Upper lobe of left lung (tissue), 6 donors: Measurements from ENCODE around the gene ARFRP1. TPM values are rescaled to one million over a fixed set of nuclear protein-coding genes. Genes with fewer than 3 reads are reported as not detected.

Source experiments
- ATAC-seq, 2 donors: fragments of 200-7000 bp; cut with Tn5 transposase; one replicate each; pipeline ENCODE4 v1.9.1; 2022; ENCODE audit warnings: mild to moderate bottlenecking in 2 of 2, moderate library complexity in 2 of 2; ENCODE audit not compliant: low FRiP score in 2 of 2
- DNase-seq, 2 donors: peaks; one replicate each; pipeline ENCODE4 v3.0.0-alpha.2; 2019 to 2020
- H3K27ac ChIP-seq, 4 donors: fragments of 200-600 bp; sonication (generic); one replicate each; pipeline ENCODE4 v1.5.1; 2016 to 2019
- H3K27me3 ChIP-seq, 4 donors: fragments of 200-600 bp; sonication (generic); one replicate each; pipeline ENCODE4 v1.5.1; 2017 to 2019
- H3K36me3 ChIP-seq, 4 donors: fragments of 200-600 bp; sonication (generic); one replicate each; pipeline ENCODE4 v1.5.1; 2016 to 2019
- H3K4me1 ChIP-seq, 4 donors: fragments of 200-600 bp; sonication (generic); one replicate each; pipeline ENCODE4 v1.5.1; 2018 to 2019
- H3K4me3 ChIP-seq, 4 donors: fragments of 200-600 bp; sonication (generic); one replicate each; pipeline ENCODE4 v1.5.1; 2017 to 2019; ENCODE audit warnings: mild to moderate bottlenecking in 2 of 4, moderate library complexity in 1 of 4
- H3K9me3 ChIP-seq, 4 donors: fragments of 200-600 bp; sonication (generic); one replicate each; pipeline ENCODE4 v1.5.1; 2018 to 2019
- EP300 ChIP-seq, 4 donors: sonication (generic); formaldehyde crosslinking; IDR thresholded peaks; one replicate each; pipeline ENCODE4 v1.5.1; 2017; ENCODE audit warnings: antibody characterized with exemption in 4 of 4, control low read depth in 2 of 4
- POLR2A ChIP-seq, 4 donors: fragments of 450-650 bp; IDR thresholded peaks; one replicate each; pipeline ENCODE4 v1.5.1; 2016 to 2017; ENCODE audit warnings: antibody characterized with exemption in 4 of 4, mild to moderate bottlenecking in 2 of 4
- POLR2AphosphoS5 ChIP-seq, 2 donors: sonication (generic); formaldehyde crosslinking; IDR thresholded peaks; one replicate each; pipeline ENCODE4 v1.5.1; 2017; ENCODE audit warnings: antibody characterized with exemption in 2 of 2
- WGBS, 2 donors: methylation state at CpG; one replicate each; pipeline ENCODE4 v1.1.5; 2017 to 2018; 5-methylcytosine and 5-hydroxymethylcytosine counted together
- total RNA-seq, 6 donors: library from RNA; depleted of rRNA in 4 of 6; stranded (reverse); fragments of >200 nt in 4 of 6; gene quantifications; one replicate each; pipeline versions ENCODE4 v1.1.0 to v1.2.1, GENCODE V29; 2016 to 2021
- TF ChIP-seq, protein P1 (sequence below), 6 experiments: fragments of 450-650 bp in 4 of 6; fragments of 200-600 bp in 2 of 6; sonication (generic) in 2 of 6; IDR thresholded peaks; one replicate each; pipeline ENCODE4 v1.5.1; 2016 to 2019; ENCODE audit warnings: antibody characterized with exemption in 6 of 6
- donor health status: DM: no; HTN: no; CAD: no; lungs with moderate emphysema.
- donor health status: DM: no; HTN: yes; CAD: no; lungs with severe emphysema.

ARFRP1 gene
- total RNA-seq, 6 donors from 2014 or later: 26.8 to 56.4 (median 46.3) TPM

DNA sequence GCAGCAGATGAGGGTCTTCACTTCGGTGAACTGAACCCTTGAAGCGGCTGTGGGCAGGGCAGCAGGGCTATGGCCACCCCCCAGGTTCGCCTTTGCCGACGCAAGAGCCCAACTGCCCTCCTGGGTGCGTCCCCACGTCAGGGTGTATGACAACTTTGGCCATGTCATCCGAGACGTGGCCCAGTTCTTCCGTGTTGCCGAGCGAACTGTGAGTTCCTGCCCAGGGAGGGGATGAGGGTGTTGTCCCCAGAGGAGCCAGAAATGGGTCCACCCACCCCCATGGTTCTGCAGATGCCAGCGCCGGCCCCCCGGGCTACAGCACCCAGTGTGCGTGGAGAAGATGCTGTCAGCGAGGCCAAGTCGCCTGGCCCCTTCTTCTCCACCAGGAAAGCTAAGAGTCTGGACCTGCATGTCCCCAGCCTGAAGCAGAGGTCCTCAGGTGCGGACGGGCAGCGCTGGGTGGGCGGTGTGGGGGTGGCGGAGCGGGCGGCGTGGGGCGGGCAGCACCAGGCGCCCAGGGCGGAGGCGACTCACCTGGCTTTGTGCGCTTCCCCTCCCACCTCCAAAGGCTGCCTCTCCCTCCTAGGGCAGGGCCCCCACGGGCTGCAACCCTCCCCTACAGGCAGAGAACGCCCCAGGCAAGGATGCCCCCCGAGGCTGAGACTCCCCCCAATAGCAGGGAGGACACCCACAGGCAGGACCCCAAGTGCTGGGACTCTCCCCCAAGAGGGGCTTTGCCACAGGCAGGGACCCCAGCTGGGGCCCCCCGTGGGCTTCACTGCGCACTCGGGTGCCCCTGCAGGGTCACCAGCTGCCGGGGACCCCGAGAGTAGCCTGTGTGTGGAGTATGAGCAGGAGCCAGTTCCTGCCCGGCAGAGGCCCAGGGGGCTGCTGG is 17.5 kb downstream of the ARFRP1 start:
- H3K27ac ChIP-seq: peak overlapping the region in 3 of 4 donors; percentile 90 to 96 (median 91)
- 93 to 95% methylated on average over 10 to 32 of the region's 40 CpGs for WGBS, 2 donors
- H3K4me1 ChIP-seq: peaks cover 49 to 63% (median 55%) of the 10 kb centered on the region in 4 donors
- ATAC-seq (no peak), DNase-seq (peak in 1 of 2 donors; percentile 75)
- no peak overlapping the region for H3K4me3 ChIP-seq
- H3K36me3 ChIP-seq: peaks cover 0 to 26% (median 4%) of the 10 kb centered on the region in 4 donors
- no peaks in the 10 kb centered on the region for H3K27me3 ChIP-seq
- H3K9me3 ChIP-seq: no peaks in the 10 kb centered on the region
- TF ChIP-seq POLR2AphosphoS5 (IDR thresholded peaks at IDR 0.05) (no peak), EP300 (IDR thresholded peaks at IDR 0.05) (no peak), POLR2A (IDR thresholded peaks at IDR 0.05) (no peak)
- TF ChIP-seq, protein P1, sequence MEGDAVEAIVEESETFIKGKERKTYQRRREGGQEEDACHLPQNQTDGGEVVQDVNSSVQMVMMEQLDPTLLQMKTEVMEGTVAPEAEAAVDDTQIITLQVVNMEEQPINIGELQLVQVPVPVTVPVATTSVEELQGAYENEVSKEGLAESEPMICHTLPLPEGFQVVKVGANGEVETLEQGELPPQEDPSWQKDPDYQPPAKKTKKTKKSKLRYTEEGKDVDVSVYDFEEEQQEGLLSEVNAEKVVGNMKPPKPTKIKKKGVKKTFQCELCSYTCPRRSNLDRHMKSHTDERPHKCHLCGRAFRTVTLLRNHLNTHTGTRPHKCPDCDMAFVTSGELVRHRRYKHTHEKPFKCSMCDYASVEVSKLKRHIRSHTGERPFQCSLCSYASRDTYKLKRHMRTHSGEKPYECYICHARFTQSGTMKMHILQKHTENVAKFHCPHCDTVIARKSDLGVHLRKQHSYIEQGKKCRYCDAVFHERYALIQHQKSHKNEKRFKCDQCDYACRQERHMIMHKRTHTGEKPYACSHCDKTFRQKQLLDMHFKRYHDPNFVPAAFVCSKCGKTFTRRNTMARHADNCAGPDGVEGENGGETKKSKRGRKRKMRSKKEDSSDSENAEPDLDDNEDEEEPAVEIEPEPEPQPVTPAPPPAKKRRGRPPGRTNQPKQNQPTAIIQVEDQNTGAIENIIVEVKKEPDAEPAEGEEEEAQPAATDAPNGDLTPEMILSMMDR (IDR thresholded peaks at IDR 0.05): no peak

DNA sequence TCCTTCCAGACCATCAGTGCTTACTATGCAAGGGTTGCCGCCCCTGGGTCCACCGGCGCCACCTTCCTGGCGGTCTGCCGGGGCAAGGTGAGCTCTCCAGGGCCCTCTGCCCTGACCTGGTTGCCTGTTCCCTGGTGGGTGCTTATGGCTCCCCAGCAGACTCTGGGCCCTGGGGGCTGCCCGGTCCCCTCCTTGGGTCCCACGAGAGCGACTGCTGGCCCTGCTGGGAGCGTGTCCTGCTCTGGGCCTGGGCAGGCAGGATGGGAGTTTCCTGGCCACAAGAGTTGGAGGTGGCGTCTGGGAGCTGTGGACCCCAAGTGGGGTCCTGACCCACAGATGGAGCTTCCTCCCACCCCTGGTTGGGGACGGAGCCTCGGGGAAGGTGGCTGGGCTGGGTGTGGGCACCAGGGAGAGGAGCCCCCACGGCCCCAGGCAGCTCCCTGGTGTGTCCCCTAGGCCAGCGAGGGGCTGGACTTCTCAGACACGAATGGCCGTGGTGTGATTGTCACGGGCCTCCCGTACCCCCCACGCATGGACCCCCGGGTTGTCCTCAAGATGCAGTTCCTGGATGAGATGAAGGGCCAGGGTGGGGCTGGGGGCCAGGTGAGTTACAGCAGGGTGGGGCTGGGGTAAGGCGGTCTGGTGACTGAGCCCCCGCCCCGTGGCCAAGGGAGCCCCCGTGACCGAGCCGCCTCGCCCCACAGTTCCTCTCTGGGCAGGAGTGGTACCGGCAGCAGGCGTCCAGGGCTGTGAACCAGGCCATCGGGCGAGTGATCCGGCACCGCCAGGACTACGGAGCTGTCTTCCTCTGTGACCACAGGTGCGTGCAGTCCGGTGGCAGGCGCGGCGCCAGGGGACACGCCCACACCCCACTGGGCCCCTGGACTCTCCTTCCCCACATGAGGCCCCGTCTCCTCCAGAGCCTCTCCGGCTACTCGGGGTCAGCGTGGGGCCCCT is 18.5 kb downstream of the ARFRP1 start:
- WGBS, 2 donors: 95 to 96% methylated on average over 9 to 44 of the region's 44 CpGs
- H3K27ac ChIP-seq: peak overlapping the region; percentile 90 to 96 (median 91)
- no peaks in the 10 kb centered on the region for H3K27me3 ChIP-seq
- TF ChIP-seq EP300 (IDR thresholded peaks at IDR 0.05) (no peak), POLR2A (IDR thresholded peaks at IDR 0.05) (no peak), POLR2AphosphoS5 (IDR thresholded peaks at IDR 0.05) (no peak)
- TF ChIP-seq, protein P1 (IDR thresholded peaks at IDR 0.05): no peak
- peaks cover 51 to 63% (median 56%) of the 10 kb centered on the region in 4 donors for H3K4me1 ChIP-seq
- peaks cover 0 to 17% (median under 1%) of the 10 kb centered on the region in 4 donors for H3K36me3 ChIP-seq
- no peaks in the 10 kb centered on the region for H3K9me3 ChIP-seq
- peak in 1 of 2 donors; percentile 89 for DNase-seq
- no peak overlapping the region for H3K4me3 ChIP-seq
- ATAC-seq: no peak

DNA sequence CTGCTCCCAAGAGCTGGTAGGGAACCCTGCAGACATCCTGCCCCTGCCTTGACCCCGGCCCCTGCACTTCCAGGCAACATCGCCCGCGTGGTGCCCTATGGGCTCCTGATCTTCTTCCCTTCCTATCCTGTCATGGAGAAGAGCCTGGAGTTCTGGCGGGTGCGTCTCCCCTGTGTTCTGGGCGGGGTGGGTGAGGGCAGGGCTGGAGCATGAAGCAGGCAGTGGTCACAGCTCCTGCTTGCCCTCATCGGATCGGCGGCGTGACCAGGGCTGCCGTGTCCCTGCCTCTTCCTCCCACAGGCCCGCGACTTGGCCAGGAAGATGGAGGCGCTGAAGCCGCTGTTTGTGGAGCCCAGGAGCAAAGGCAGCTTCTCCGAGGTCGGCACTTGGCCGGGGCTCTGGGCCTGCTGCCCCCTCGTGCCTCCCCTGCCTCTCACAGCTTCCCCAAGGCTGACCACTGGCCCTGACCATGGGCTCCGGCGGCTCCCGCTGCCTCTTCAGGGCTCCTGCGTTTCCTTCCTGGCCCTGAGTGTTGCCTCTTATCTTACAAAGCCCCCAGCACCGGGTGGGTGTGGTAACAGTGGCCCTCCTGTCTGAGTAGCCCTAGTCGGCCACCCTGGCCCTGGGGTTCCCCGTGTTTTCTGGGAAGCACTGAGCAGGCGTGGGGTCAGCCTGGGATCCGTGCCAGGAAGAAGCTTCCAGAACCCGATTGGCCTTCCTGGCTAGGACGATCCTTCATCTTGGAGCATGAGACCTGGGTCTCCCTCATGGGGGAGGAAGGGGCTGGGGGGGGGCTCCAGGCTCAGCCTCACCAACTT is 19.3 kb downstream of the ARFRP1 start:
- H3K4me1 ChIP-seq: peaks cover 51 to 63% (median 56%) of the 10 kb centered on the region in 4 donors
- WGBS, 2 donors: 69 to 73% methylated on average over 13 to 29 of the region's 31 CpGs
- peaks cover 0 to 9% (median 0%) of the 10 kb centered on the region in 4 donors for H3K36me3 ChIP-seq
- ATAC-seq: no peak
- no peak overlapping the region for H3K4me3 ChIP-seq
- peak in 1 of 2 donors; percentile 78 for DNase-seq
- H3K27ac ChIP-seq: peak overlapping the region; percentile 90 to 96 (median 91)
- H3K27me3 ChIP-seq: no peaks in the 10 kb centered on the region
- TF ChIP-seq, protein P1 (IDR thresholded peaks at IDR 0.05): no peak
- peak in 2 of 4 donors; percentile 14 to 34 for TF ChIP-seq EP300 (IDR thresholded peaks at IDR 0.05)
- no peaks in the 10 kb centered on the region for H3K9me3 ChIP-seq
